Astrocyte (in vitro differentiated cells and primary cell): ENCODE data around the gene ISL2.

Experiments used
- EZH2 ChIP-seq: IDR thresholded peaks from 2 replicates; pipeline ENCODE4 v1.6.1; 2012; ENCODE audit warnings: mild to moderate bottlenecking, low read length, inconsistent platforms; ENCODE audit not compliant: insufficient read depth
- TF ChIP-seq, protein P1 (sequence below): IDR thresholded peaks from 2 replicates; pipeline ENCODE4 v1.5.1; 2011; ENCODE audit warnings: low read depth, mild to moderate bottlenecking, inconsistent platforms, low read length, moderate library complexity; ENCODE audit not compliant: insufficient read depth

DNA sequence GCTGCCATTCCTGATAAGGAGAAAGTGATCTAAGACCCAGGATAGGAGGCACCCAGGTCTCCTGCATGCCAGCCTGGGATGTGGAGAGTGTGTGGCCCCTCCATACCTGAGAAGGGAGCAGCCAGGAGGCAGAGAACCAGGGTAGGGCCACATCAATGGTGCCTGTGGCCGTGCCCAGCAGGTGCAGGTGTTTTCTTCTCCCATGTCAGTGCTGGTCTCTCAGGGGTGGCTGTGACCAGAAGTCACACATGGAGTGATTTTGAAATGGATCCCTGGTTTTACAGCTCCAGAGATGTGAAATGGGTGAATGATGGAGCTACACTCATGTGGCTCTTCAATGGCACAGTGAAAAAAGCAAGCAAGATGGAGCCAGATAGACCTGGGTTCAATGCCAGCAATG is 3.3 kb upstream of the ISL2 start:
- TF ChIP-seq, protein P1, sequence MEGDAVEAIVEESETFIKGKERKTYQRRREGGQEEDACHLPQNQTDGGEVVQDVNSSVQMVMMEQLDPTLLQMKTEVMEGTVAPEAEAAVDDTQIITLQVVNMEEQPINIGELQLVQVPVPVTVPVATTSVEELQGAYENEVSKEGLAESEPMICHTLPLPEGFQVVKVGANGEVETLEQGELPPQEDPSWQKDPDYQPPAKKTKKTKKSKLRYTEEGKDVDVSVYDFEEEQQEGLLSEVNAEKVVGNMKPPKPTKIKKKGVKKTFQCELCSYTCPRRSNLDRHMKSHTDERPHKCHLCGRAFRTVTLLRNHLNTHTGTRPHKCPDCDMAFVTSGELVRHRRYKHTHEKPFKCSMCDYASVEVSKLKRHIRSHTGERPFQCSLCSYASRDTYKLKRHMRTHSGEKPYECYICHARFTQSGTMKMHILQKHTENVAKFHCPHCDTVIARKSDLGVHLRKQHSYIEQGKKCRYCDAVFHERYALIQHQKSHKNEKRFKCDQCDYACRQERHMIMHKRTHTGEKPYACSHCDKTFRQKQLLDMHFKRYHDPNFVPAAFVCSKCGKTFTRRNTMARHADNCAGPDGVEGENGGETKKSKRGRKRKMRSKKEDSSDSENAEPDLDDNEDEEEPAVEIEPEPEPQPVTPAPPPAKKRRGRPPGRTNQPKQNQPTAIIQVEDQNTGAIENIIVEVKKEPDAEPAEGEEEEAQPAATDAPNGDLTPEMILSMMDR, result no peak
- TF ChIP-seq EZH2, result no peak
